ENCODE data around the gene SCAMP4.

Gene SCAMP4

DNA sequence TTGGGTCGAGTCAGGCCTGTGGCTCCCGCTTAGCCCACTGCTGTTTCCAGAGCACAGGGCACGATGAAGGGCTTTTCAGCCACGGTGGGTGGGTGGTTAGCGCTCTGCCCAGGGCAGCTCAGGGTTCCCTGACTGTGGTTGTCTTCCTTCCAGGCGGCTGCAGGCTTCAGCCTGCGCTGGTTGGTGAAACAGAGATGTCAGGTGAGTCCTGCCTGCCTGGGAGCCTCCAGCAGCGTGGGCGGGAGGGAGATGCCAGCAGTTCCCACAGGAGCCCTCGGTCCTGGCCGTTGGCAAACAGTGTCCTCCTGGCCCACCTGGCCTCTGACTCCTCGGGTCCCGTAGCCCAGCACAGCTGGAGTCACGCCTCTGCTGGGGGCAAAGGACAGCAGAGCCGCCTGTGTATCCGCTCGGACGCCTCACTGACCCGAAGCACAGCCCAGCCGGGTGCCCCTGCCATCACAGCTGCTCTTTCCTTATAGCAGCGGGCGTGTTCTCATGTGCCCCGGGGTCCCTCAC lies 9.7 kb downstream of the SCAMP4 start:
- no peak for DNase-seq

DNA sequence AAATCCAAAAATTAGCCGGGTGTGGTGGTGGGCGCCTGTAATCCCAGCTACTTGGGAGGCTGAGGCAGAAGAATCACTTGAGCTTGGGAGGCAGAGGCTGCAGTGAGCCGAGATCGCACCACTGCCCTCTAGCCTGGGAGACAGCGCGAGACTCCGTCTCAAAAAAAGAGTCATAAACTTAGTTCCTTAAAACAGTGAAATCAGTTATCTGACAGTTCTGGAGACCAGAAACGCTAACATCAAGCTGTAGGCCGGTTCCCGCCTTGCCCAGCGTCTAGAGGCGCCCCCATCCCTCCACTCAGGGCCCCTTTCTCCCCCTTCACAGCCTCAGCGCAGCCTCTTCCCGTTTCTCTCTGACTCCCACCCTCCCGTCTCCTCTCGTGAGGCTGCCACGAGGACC lies 11.9 kb downstream of the SCAMP4 start:
- DNase-seq: no peak

DNA sequence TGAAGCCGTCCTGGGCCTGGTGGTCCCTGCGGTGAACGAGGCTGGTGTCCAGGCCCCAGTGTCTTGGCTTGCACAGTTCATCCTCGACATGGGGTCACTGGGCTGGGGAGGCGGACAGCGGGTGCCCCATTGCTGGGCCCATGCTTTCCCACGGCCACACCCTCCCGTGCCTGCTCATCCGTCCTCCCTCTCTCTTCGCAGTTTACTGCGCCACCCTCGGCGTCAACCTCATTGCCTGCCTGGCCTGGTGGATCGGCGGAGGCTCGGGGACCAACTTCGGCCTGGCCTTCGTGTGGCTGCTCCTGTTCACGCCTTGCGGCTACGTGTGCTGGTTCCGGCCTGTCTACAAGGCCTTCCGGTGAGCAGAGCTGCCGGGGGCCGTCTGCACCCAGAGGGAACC lies 12.7 kb downstream of the SCAMP4 start:
- no peak for DNase-seq

DNA sequence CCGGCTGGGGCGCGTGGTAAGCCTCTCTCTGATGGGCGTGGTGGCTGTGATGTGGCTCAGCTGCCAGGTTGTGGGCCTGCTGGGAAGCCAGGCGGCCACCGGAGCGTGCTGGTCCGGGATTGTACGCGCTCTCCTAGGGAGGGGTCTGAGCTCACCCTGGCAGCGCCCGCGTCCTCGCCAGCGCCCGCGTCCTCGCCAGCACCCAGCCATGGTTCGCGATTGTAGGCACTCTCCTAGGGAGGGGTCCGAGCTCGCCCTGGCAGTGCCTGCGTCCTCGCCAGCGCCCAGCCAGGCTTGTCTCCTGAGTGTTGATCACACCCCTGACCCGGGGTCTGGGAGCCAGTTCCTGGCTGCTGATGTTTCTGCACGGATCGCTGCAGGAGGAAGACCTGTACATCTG lies 13.8 kb downstream of the SCAMP4 start:
- DNase-seq: no peak

DNA sequence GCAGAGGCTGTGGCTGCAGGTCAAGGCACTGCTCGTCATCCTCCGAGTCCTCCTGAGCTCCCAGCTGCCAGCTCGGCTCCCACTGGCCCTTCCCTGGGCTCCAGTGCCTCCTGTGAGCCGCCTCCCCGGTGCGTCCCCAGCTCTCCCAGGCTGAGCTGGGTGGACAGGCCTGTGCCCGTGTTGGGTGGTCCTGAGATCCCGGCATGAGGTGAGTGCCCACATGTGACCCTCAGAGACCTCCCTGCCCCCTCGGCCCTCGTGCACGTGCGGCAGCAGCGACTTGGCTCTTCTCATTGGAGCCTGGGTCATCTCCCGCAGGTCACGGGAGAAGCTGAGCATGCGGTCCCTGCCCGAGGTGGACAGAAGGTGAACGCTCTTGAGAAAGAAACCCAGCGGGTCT lies 15.4 kb downstream of the SCAMP4 start:
- DNase-seq: no peak

DNA sequence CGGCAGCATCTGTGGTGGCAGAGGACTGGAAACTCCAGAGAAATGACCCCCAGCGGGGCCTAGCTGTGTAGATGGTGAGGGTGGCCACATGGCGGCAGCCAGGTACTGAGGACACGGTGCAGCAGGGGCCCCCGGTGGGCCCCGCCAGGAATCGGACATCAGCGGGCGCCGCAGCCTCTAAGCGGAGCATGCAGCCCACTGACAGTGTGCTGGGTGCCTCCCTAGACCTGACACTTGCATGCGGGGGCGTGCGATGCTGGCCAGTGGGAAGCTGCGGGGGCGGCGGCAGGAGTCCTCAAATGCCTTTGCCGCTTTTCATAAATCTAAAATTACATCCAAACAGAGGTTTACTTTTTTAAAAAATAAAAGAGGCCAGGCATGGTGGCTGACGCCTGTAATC lies 16.1 kb downstream of the SCAMP4 start:
- DNase-seq: no peak

DNA sequence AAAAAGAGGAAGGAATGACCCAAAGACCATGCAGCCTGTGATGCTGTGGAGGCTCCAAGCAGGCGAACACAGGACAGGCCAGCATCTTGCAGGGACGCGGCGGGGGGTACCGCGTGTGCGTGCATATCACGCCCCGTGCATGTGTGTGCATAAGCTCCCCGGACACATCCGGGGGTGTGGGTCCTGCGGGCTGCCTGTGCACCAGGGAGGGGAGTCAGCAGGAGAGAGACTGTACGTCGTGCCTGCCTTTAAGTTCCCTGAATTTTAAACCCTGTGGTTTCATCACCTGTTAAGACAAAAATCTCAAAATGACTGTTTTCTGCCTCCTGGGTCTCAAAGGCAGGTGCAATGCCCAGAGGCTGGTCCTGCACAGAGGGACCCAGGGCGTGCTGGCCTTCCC lies 16.6 kb downstream of the SCAMP4 start:
- DNase-seq: no peak

DNA sequence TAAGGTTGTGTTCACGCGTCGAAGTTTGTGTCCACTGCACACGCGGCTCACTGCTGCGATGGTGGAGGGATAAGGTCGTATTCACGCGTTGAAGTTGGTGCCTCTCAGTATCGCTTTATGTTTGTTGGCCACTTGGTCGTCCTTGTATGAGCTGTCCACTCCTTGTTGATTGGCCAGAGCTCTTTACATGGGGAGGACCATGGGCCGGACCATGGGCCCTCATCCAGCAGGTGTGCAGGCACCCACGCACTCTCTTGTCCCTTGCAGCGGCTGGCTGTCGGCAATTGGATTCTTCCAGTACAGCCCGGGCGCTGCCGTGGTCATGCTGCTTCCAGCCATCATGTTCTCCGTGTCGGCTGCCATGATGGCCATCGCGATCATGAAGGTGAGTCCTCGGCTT lies 17.6 kb downstream of the SCAMP4 start:
- DNase-seq: no peak

DNA sequence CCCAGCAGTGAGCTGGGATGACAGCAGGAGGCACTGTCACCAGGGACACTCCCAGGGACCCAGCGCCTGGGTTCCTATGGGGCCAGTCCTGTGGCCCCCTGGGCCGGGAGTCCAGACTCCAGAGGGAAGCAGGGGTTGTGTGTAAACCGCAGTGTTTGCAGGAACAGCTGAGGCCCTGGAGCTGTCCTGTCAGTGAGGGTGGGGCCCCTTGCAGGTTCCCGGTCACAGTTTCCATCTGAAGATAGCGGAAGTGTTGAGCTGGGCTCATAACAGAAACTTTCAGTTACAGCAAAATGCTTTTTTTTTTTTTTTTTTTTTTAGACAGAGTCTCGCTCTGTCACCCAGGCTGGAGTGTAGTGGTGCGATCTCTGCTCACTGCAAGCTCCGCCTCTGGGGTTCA lies 18.1 kb downstream of the SCAMP4 start:
- no peak for DNase-seq

DNA sequence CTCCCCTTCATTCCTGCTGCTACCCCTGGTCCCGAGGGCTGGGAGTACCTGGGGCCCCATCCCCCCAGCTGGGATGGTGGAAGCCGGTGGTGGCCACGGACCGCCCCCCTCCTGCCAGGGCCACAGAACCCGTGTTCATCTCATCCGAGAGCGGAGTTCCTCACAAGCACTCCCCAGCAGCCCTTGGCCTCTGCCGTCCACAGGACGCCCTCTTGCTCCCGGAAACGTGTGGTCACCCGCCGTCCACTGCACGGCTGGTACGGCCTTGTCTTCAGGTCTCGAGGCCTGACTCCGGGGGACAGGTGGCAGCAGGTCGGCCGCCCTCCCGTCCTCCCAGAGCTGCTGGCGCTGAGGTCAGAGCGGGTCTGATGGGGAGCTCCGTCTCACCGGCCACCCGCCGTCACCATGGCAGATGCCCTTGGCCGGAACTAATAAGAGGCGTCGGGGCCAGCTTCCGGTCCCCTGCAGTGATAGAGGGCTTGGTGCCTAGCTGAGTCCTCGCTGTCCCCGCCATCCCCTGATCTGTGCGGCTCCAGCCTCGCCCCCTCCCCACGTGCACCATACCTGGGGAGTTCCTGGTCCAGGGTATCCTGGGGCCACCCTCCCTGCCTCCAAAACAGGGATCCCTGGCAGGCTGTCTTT lies 19.2 kb downstream of the SCAMP4 start:
- no peak for DNase-seq

DNA sequence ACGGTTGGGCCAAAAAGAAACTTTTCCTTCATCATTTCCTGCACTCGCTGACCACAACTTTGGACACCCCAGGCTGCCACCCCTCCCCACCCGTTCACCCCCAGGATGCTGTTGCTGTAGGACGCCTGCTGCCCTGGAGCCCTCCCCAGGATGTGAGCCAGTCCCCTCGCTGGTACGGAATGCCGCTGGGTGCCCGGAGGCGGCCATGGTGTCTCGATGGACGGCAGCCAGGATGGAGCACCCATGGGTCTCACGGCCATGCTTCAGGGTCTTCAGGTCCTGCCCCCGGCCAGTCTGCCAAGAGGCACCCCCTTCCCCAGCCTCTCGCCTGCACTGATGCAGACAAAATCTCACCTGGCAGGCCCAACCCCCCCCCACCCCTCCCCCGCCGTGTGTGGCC lies 20.3 kb downstream of the SCAMP4 start:
- DNase-seq: no peak

DNA sequence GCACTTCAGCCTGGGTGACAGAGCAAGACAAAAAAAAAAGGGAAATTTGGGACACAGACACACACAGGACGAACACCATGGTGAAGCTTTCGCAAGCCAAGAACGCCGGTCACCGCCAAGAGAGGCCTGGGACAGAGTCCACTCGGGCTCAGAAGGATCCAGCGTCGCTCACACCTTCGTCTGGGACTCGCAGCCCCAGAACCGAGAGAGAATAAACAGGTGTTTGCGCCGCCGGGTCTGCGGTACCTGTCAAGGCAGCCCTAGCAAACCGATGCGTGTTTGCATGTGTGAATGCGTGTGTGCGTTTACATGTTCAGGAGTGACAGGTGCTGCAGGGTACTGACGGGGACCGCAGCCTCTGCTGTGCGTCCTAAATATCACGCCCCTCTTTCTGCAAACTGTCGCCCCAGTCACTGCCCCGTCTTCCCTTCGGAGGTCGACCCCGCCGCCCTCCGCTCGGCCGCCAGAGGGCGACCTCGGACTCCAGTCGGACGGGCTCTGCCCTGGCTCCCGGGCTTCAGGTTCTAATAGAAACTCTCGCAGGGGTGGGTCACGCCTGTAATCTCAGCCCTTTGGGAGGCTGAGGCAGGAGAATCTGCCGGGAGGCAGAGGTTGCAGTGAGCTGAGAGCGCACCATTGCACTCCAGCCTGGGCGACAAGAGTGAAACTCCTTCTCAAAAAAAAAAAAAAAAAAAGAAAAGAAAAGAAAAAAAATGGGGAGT lies 24.0 kb downstream of the SCAMP4 start:
- DNase-seq: peak; percentile 74

DNA sequence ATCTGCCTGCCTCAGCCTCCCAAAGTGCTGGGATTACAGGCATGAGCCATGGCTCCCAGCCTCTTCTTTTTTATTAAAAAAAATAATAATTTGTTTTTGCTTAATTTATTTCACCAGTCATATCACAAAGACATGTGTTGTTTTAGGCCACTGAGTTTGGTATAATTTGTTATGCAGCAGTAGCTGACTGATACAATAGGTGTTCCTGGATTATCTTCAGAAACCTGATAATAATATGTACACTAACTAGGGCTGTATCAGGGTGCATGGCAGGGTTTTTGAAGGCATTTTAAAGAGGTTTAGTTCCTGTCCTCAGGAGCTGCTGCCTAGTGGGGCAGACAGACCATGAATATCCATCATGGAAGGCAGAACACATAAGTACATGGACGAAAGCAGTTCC lies 26.2 kb downstream of the SCAMP4 start:
- DNase-seq: no peak

DNA sequence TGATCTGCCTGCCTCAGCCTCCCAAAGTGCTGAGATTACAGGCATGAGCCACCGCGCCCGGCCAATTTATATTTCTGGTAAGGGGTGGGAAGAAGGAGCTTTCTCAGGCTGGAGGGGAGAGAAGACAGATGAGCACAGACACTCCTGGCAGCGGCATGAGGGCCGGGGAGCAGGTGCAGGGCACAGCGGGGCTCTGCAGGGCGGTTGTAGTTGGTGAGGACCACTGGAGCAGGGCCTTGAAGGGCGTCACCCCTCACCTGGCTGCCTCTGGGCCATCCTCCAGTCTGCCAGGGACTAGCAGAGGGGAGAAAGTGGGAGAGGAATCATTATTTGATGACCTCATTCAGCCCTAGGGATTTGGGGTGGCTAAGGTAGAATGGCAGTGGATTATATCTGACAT lies 27.2 kb downstream of the SCAMP4 start:
- no peak for DNase-seq

DNA sequence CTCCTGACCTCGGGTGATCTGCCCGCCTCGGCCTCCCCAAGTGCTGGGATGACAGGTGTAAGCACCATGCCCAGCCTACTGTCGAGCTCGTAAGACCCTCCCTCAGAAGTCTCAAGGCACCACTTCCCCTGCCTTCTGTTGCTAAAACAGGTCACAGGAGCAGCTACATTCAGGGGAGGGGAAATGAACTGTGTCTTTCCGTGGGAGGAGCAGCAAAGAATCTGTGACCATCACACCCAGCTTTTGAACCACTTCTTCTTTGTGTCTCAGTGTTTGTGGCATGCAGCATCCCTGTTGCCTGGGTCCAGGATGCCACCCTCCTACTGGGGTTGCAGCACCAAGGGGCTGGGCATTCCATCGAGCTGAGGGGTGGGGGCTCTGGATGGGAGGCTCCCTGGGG lies 28.0 kb downstream of the SCAMP4 start:
- no peak for DNase-seq

DNA sequence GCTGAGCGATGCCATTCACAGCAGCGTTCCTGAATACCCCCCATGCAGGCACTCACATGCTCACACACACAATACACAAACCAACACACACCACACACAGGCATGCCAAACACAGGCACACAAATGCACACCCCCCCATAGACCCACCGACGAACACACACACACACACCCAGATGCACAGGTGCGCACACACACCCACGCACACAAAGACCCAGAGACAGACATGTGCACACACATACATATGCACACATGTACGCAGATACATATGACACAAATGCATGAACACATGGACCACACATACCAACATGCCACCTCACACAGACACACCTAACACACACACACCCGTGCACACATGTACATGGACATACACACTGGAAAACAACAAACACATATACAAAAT lies 28.7 kb downstream of the SCAMP4 start:
- no peak for DNase-seq

DNA sequence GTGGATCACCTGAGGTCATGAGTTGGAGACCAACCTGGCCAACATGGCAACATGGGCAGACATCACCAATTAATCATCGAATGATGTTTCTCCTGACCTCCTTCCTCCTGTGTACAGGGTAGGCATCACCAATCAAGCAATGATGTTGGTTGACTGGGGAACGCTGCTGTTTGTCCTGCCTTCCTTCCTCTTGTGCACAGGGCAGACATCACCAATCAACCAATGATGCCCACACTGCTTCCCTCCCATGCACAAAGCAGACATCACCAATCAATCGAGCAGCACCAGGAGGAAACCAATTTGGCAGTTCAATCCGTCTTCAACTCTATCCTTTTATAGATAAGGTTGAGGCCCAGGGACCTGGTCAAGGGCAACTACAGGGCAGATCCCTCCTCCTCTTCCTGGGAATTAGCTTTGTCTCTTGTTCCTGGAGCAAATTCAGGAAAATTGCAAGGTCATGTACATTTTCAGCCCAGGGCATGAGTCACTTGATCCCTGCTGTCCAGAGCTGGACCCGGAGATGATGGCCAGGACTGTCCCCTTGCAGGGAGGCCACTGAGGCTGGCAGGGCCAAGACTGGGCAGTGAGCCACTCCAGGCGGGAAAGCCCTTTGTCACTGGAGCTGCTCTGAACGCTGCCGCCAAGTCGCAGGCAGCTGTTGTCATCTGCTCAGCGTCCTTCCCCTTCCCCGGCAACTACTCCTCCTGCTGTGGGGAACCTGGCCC lies 30.4 kb downstream of the SCAMP4 start:
- DNase-seq: no peak

DNA sequence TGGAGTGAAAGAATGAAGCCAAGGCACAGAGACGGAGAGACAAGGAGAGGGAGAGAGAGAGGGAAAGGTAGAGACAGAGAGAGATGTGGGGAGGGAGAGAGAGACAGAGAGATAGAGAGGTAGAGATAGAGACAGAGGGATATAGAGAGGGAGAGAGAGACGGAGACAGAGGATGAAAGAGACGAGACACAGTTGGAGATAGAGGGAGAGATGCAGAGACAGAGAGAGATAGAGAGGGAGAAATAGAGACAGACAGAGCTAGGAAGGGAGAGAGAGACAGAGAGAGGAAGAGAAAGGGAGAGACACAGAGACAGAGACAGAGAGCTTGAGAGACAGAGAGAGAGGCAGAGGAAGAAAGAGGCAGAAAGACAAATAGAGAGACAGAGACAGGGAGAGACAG lies 31.2 kb downstream of the SCAMP4 start:
- DNase-seq: no peak

DNA sequence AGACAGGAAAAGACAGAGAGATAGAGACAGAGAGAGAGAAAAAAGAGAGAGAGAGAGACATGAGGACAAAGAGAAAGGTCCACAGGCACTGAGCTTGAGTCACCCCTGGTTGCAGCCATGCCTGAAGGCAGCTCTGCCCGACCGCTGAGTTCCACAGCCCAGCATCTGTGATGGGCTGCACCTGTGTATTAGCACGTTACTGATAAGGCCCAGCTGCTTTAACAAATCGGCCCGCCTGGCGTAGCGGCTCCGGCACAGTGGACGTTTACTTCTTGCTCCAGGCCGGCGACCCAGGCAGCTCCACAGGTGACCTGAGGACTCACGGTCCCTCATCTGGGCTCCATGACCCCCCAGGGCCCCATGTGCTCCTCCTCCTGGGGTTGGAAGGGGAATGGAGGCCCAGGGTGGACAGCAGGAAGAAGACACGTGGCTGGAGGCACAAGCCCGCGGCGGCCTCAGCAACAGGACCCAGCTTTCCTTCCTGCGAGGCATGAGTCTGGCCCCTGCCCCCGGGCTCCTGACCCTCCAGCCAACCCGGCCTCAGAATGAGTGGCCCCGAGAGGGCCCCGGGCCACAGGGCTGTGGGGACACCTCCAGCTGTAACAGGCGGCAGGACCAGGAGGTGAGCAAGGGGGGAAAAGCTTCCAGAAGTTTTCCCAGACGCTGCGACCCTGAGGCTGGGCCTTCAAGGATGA lies 31.9 kb downstream of the SCAMP4 start:
- DNase-seq: no peak

DNA sequence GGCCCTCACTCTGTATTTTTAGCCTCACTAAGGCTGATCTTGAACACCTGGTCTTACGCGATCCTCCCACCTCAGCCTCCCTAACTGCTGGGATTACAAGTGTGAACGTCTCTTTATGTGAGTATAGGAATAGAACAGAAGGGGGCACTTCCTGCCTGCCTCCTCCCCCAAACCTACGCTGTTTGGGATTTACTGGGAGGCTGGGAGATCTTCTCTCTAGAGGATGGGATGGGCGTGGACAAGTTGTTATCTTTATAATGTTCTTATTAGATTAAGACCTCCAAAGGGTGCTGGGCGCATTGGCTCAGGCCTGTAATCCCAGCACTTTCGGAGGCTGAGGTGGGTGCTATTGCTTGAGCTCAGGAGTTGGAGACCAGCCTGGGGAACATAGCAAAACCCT lies 32.9 kb downstream of the SCAMP4 start:
- no peak for DNase-seq

DNA sequence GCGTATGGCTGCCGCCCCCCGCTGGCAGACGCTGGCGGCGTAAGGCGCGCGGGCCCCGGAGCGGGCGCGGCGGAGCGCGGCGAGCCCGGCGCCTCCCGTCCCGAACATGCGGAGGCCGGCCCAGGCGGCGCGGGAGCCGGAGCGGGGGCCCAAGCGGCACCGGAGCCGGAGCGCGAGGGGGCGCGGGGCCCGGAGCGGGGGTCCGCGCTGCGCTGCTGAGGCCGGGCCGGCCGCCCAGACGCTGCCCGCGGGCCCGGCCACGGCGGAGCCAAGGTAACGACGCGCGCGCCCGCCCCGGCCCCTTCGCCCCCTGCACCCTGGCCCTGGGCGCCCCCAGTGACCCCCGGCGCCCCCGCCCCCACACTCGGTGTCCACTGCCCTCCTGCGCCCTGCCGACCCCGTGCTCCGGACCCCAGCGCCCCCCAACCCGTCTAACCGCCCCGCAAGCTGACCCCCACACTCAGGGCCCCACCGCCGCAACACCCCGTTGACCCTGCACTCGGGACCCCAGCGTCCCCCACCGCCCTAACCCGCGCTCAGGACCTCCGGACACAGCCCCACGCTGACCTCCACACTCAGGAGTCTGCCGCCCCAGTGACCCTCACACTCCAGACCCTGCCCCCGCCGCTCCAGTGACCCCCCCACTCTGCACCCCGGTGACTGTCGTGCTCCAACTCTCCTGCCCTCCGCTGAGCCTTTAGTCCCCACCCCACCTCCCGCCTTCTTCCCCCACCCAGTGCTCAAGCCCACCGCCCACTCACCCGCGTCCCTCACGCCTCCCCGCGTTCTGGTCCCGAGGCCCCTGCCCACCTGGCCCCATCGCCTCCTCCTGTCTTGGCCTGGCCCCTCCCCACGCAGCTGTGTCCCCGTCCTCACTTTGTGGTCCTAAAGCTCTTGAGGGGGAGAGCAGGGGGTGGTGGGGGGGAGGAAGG lies 36.2 kb downstream of the SCAMP4 start, which contains the start of gene CSNK1G2:
TSS of gene CSNK1G2 (plus strand) at position 27 of the 932 bp plus-strand sequence. CDS start 28,601 bp downstream, outside the sequence.
- no peak for DNase-seq

Data from T1000 (cell line).